SKM-1 (cell line): Measurements from ENCODE around the gene RASSF5.
A peak's percentile ranks its signal among the peaks of the same experiment; 100 is the strongest.
"Not testable (repeated sequence)": the region's sequence is repeated elsewhere in the genome, so short reads cannot be mapped to it uniquely, and the experiment has no call there.

Experiments
- DNase-seq: peaks from one replicate; lab custom pipeline; 2025; ENCODE audit not compliant: unreplicated experiment; lab: John Stamatoyannopoulos, UW

The RASSF5 gene

DNA sequence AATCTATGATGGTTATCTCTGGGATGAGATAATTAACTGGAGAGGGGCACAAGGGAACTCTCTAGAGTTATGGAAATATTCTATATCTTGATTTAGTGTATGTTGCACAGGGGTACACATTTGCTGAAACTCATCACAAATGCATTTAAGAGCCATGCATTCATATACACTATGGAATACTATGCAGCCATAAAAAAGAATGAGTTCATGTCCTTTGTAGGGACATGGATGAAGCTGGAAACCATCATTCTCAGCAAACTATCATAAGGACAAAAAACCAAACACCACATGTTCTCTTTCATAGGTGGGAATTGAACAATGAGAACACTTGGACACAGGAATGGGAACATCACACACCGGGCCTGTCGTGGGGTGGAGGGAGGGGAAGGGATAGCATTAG lies 119.1 kb downstream of the RASSF5 start:
- not testable (repeated sequence) for DNase-seq

DNA sequence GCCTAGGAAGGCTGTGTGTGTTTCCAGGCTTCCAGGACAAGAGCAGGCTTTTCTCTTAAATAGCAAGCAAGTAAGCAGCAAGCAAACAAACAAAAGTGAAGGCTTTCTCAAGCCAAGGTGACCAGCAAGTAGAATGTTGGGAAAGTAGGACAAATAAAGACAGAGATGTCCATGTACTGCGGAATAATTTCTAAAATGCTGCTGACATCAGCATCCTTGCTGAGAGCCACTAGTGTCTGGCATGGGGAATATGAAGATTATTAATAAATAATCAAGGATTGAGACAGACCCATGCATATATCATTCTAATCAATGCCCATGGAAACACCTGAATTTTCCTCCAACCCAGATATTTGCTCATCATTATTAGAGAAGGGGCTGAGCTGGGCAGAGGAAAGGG lies 121.6 kb downstream of the RASSF5 start:
- DNase-seq, result no peak

DNA sequence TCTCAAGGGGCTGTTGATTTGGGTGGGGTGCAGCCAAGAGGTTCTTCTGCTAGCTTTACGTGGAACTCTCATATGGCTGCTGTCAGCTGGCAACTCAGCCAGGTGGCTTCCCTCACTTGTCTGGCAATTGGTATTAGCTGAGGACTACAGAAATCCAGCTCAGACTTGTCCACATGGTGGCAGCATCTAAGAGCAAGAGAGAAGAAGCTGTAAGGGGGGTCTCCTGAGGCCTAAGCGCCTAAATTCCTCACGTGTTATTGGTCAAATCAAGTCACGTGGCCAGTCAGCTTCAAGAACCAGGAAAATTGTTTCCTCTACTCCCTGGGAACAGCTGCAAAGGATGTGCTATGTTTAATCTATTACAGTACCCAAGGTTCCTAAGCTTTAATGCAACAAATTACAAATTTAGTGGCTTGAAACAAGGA lies 123.8 kb downstream of the RASSF5 start:
- DNase-seq, result peak; percentile 68

DNA sequence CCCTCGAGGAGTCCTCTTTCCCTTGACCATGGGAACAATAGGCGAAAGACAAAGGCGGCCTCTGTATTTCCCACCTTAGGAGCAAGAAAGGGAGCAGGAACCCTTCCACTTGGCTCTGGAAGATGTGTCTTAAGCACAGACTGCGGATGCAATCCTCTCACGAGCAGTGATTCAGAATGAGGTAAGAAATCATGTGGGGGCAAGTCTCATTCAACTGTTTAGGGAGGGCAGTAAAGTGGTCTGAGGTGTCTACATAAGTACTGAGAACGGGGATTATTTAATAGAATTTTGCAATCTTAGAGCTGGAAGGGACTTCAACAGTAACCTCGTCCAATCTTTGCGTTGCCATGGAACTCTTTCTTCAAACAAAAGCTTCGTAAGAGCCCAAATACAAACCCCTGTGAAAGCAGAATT lies 126.4 kb downstream of the RASSF5 start:
- DNase-seq, result no peak

DNA sequence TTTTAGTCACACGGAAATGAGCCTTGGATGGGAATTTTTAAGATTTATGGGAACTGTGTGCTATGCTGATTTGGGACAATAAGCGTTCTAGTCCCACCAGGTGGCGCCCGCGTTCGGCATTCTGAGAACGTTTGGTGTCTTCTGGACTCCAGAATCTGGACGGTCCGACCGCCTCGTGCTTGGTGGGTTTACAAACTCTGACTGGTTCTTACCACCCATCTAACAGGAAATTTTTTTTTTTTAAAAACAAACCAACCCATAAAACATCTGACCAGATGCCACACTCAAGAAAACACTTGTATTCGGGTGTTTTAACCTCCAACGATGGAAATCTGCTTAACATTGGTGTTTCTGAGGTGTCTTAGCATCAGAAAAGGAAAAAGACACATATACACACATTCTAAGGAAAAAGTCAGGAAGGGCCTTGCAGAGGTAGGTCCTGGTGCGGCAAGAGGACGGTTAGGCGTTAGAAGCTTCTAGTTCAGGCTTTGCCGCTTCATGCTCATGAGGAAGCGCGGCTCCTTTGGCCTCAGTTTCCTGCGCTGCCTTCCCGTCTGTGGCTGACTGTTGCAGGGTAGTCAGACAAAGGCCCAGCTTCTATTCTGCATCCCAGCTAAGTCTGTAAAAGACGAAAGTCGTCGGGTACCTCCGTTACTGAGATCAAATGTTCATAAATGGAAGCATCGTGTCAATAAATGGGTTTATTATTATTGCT lies 127.2 kb downstream of the RASSF5 start:
- DNase-seq, result peak; percentile 87

DNA sequence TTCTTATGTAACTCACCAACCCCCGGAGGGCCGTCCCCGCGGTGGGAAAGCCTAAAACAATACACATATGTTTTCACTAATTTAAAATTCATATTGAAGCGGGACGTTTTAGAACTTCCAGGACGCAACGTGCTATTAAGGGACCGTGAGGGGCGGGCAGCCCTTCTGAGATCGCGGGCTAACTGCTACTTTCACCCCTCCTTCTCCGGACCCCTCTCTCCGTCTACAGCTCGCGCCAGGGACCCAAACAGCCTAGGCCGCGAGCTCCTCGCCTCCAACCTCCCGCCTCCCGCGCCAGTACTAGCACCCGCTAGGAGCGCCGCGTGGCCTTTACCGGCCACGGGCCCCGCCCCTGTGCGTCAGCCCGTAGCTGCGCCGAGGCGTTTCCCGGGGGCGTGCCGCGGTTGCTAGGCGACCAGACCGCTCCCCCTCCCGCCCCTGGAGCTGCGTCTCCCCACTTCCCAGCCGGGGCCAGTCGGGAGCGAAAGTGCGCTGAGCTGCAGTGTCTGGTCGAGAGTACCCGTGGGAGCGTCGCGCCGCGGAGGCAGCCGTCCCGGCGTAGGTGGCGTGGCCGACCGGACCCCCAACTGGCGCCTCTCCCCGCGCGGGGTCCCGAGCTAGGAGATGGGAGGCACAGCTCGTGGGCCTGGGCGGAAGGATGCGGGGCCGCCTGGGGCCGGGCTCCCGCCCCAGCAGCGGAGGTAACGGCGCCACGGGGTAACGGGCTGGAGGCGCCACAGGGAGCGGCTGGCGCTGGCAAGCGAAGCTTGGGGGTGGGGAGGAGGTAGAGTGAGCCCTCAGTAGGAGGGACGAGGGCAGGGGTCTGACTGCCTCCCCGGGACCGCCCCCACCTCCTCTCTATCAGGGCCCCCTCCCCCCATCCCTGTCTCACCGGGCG lies 128.0 kb downstream of the RASSF5 start, which contains the start of gene DYRK3:
TSS of gene DYRK3 (plus strand) at position 457 of the 898 bp plus-strand sequence. CDS start at position 625, 168 bp downstream.
- DNase-seq, result peak; percentile 92

DNA sequence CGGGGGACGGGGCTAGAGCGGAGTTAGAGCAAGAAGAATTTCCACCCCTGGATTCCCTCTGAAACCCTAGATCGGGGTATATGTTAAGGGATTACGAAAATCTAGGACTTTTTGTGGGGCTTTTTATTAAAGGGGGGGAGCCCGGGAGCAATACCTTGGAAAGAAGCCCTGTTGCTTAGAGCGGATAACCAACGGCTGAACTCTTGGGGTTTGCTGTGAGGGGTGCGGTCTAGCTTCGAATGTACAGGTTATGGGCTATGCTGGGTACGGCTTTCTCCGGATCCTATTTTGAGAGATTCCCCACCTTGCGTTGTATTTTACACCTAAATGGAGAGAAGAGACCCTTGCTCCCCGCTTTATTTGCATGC lies 128.6 kb downstream of the RASSF5 start:
- no peak for DNase-seq

DNA sequence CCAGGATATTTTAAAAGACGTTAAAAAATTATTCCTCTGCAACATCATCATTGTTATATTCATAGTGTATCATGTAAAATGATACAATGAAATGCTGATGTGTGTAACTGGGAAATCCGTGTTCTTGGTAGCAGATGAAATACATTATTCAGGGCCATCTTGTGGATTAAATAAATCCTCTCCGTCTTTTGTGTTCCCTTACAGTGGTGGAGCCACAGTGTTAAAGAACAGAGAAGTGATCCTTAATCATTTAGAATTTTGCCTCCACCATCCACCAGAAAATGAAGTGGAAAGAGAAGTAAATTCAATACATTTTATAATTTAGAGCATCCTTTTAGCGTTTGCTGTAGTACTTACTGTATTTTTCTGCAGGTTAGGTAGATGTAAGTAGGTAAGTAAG lies 129.3 kb downstream of the RASSF5 start:
- DNase-seq, result no peak

DNA sequence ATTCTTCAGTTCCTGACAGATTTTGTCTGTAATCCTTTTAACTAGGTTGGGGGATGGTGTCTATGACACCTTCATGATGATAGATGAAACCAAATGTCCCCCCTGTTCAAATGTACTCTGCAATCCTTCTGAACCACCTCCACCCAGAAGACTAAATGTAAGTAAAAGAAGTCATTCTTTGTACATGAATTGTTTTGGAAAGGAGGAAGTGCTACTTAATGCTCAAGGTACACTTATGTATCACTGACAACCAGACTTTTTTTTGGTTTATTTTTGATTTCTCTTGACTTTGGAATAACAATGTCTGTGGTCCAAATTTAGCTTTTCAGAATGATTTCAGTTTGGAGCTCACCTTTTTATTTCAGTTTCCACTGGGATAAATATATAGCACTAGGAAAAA lies 130.3 kb downstream of the RASSF5 start:
- no peak for DNase-seq
